ENCODE results near the gene CUL9. TPM values are rescaled to one million over a fixed set of nuclear protein-coding genes. Genes with fewer than 3 reads are reported as not detected.
A peak's percentile ranks its signal among the peaks of the same experiment; 100 is the strongest.

The CUL9 gene
- total RNA-seq, 2 donors from 2014 or later: 22.9 to 87.0 TPM

DNA sequence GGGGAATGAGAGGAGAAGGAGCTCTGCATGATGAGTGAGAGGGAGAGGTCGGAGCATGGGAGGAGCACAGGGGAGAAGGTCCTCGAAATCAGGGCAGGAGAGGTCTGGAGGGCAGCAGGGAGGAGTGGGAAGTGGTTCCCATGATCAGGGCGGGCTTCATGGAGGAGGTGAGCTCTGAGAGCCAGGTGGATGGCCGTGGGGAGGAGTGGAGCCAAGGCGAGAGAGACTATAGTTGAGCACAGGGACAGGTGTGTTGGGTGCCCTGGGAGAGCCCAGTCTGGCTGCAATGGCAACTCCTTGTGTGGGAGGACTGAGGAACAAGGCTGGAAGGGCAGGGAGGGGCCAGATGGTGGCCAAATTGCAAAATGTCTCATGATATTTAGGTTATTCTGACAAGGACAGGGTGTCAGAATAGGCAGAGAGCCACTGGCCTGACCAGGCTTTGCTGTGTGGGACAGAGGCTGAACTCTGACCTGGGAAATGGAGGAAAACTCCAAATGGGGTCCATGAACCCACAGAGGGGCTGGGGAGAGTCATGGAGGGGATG is 82.7 kb downstream of the CUL9 start:
- H3K27me3 ChIP-seq (replicated peaks; ENCODE audit: insufficient read depth): no peaks in the 10 kb centered on the region
- intact Hi-C loops (cut with DNase I): loop anchor here (10.0 kb wide), 1 partner anchor 230 kb away; no protein-coding TSS in a partner anchor
- no peak overlapping the region for H3K4me3 ChIP-seq
- no peak overlapping the region for H3K27ac ChIP-seq
- WGBS: 89% methylated on average over 5 of the region's 5 CpGs
- no peaks in the 10 kb centered on the region for H3K9me3 ChIP-seq
- TF ChIP-seq POLR2A (IDR thresholded peaks at IDR 0.05): no peak
- TF ChIP-seq, protein P1, sequence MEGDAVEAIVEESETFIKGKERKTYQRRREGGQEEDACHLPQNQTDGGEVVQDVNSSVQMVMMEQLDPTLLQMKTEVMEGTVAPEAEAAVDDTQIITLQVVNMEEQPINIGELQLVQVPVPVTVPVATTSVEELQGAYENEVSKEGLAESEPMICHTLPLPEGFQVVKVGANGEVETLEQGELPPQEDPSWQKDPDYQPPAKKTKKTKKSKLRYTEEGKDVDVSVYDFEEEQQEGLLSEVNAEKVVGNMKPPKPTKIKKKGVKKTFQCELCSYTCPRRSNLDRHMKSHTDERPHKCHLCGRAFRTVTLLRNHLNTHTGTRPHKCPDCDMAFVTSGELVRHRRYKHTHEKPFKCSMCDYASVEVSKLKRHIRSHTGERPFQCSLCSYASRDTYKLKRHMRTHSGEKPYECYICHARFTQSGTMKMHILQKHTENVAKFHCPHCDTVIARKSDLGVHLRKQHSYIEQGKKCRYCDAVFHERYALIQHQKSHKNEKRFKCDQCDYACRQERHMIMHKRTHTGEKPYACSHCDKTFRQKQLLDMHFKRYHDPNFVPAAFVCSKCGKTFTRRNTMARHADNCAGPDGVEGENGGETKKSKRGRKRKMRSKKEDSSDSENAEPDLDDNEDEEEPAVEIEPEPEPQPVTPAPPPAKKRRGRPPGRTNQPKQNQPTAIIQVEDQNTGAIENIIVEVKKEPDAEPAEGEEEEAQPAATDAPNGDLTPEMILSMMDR (IDR thresholded peaks at IDR 0.05): no peak
- no peak for TF ChIP-seq POLR2AphosphoS5 (IDR thresholded peaks at IDR 0.05)
- DNase-seq (ENCODE audit: low spot score): no peak
- peaks cover 3% of the 10 kb centered on the region for H3K4me1 ChIP-seq (replicated peaks)
- H3K36me3 ChIP-seq: no peaks in the 10 kb centered on the region

DNA sequence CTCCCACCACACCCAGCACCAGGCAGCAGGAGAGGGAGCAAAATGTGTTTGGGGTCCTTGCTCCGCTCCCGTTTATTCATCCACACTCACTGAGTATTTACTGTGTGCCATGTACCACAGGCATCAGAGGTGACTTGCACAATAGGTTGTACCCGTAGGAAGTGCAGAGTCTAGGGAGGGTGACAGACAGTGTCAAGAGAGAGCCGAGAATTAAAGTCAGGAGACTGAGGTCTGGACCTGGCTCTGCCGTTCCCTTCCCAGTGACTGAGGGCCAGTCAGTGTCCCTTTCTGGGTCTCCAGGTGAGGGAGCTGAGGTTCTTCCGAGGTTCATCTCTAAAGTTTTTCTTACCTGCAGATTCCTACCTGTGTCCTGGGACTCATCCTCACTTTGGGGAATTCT is 83.6 kb downstream of the CUL9 start:
- Histone ChIP-seq H3K36me3 (no peaks in the 10 kb centered on the region), H3K9me3 (no peaks in the 10 kb centered on the region), H3K27ac (no peak overlapping the region), H3K27me3 (replicated peaks; ENCODE audit: insufficient read depth) (no peaks in the 10 kb centered on the region), H3K4me3 (no peak overlapping the region), H3K4me1 (replicated peaks) (peaks cover 5% of the 10 kb centered on the region)
- intact Hi-C loops (cut with DNase I): loop anchor here (10.0 kb wide), 1 partner anchor 229 kb away; no protein-coding TSS in a partner anchor
- TF ChIP-seq POLR2AphosphoS5 (IDR thresholded peaks at IDR 0.05): no peak
- no peak for TF ChIP-seq POLR2A (IDR thresholded peaks at IDR 0.05)
- TF ChIP-seq, protein P1 (IDR thresholded peaks at IDR 0.05): no peak
- 83% methylated on average over 6 of the region's 6 CpGs for WGBS
- no peak for DNase-seq (ENCODE audit: low spot score)

DNA sequence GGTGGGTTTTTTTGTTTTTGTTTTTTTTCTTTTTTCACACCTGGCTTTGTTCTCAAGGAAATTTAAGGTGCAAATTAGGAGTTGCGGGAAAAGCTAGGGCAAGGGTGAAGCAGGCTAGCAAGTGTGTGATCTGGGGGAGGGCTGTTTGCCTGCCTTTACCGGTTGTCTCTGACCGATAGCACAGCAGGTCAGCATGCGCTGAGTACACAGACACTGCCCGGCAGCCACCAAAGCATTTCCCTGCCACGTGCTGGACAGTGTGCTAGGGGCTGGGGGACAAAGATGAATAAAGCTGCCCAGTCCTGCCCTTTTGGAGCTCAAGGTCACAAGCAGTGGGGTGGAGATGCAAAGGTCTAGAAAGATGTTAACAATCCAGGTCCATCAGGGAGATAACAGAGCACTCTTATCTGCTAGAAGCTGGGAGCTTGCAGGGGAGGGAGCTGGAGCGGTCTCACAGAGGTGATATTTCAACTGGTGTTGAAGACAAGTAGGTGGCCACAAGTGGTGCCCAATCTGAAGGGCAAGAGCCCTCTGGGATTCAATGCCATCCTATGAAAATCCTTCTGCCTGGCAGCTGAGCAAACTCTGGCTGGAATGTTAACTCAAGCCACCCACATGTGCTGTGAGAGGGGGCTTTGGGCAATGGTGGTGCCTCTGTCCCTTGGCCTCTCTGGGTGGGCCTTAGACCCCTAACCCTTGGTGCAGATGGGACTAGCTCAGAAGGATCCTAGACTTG is 85.8 kb downstream of the CUL9 start:
- Histone ChIP-seq H3K36me3 (no peaks in the 10 kb centered on the region), H3K9me3 (no peaks in the 10 kb centered on the region), H3K27ac (peak overlapping the region; percentile 46 to 64), H3K4me1 (replicated peaks) (peaks cover 5% of the 10 kb centered on the region), H3K27me3 (replicated peaks; ENCODE audit: insufficient read depth) (no peaks in the 10 kb centered on the region), H3K4me3 (no peak overlapping the region)
- 83% methylated on average over 7 of the region's 7 CpGs for WGBS
- no peak for DNase-seq (ENCODE audit: low spot score)
- TF ChIP-seq POLR2AphosphoS5 (IDR thresholded peaks at IDR 0.05) (no peak), POLR2A (IDR thresholded peaks at IDR 0.05) (no peak)
- TF ChIP-seq, protein P1 (IDR thresholded peaks at IDR 0.05): no peak
- intact Hi-C loops (cut with DNase I): loop anchor here (10.0 kb wide), 1 partner anchor 227 kb away; no protein-coding TSS in a partner anchor

DNA sequence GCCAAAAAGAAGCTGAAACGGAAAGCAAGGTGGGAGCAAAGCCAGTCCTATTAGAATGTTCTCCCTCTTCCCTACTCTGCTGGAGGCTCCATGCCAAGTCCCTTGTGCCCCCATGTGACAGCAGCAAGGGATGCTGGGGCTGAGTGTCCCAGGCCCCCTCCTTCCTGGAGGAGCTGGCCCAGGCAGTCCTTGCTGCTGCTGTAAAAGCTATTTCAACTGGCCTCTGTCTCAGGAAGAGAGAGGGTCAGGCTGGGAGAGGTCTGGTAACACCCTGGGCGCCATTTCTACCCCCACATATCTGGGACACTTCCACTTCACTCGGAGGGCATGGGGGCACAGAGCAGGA is 86.3 kb downstream of the CUL9 start:
- H3K36me3 ChIP-seq: no peaks in the 10 kb centered on the region
- intact Hi-C loops (cut with DNase I): loop anchor here (10.0 kb wide), 1 partner anchor 226 kb away; no protein-coding TSS in a partner anchor
- H3K27me3 ChIP-seq (replicated peaks; ENCODE audit: insufficient read depth): no peaks in the 10 kb centered on the region
- 38% methylated on average over 3 of the region's 3 CpGs for WGBS
- H3K9me3 ChIP-seq: no peaks in the 10 kb centered on the region
- TF ChIP-seq POLR2A (IDR thresholded peaks at IDR 0.05): no peak
- TF ChIP-seq, protein P1 (IDR thresholded peaks at IDR 0.05): no peak
- no peak for TF ChIP-seq POLR2AphosphoS5 (IDR thresholded peaks at IDR 0.05)
- DNase-seq (ENCODE audit: low spot score): no peak
- H3K27ac ChIP-seq: peak overlapping the region; percentile 46 to 64
- no peak overlapping the region for H3K4me3 ChIP-seq
- H3K4me1 ChIP-seq (replicated peaks): peaks cover 5% of the 10 kb centered on the region

Data from prostate gland (tissue), 2 donors.